Stimulated activated memory B cell treated with anti-CD40 and anti-IgM and Interleukin-4, amounts not matched to agents 10 μg/mL and 1 μg/mL and 100 μg/mL, for 72 hours (primary cell): ENCODE data around the gene FAM131C.
A peak's percentile ranks its signal among the peaks of the same experiment; 100 is the strongest.
"Not testable (repeated sequence)": the region's sequence is repeated elsewhere in the genome, so short reads cannot be mapped to it uniquely, and the experiment has no call there.

Source experiments
- ATAC-seq: fragments of 150-1000 bp; cut with Tn5 transposase; 2 replicates; pipeline ENCODE4 v1.10.0; 2021
- H3K27ac Mint-ChIP-seq: one replicate; pipeline ENCODE4 v1.8.0; 2022; ENCODE audit warnings: mild to moderate bottlenecking, mixed read lengths
- H3K27me3 Mint-ChIP-seq: one replicate; pipeline ENCODE4 v1.8.0; 2022; ENCODE audit warnings: mixed read lengths
- H3K36me3 Mint-ChIP-seq: one replicate; pipeline ENCODE4 v1.8.0; 2022; ENCODE audit warnings: mixed read lengths
- H3K4me1 Mint-ChIP-seq: one replicate; pipeline ENCODE4 v1.8.0; 2022; ENCODE audit warnings: mixed read lengths
- H3K4me3 Mint-ChIP-seq: one replicate; pipeline ENCODE4 v1.8.0; 2022; ENCODE audit warnings: mild to moderate bottlenecking, moderate library complexity, mixed read lengths
- H3K9me3 Mint-ChIP-seq: one replicate; pipeline ENCODE4 v1.8.0; 2022; ENCODE audit warnings: mixed read lengths

Gene FAM131C

GRCh38 chr1:16048573-16049189, 24.8 kb downstream of the FAM131C start:
- Mint-ChIP-seq H3K4me3 (peak overlapping the region; percentile 29), H3K36me3 (no peaks in the 10 kb centered on the region), H3K27me3 (peaks cover 71% of the 10 kb centered on the region), H3K9me3 (no peaks in the 10 kb centered on the region), H3K4me1 (no peaks in the 10 kb centered on the region), H3K27ac (no peak overlapping the region)
- ATAC-seq: no peak

- no peak for ATAC-seq
- H3K4me3 Mint-ChIP-seq: no peak overlapping the region
- H3K27ac Mint-ChIP-seq: no peak overlapping the region
- H3K4me1 Mint-ChIP-seq: no peaks in the 10 kb centered on the region
- H3K9me3 Mint-ChIP-seq: no peaks in the 10 kb centered on the region
- H3K36me3 Mint-ChIP-seq: no peaks in the 10 kb centered on the region
- H3K27me3 Mint-ChIP-seq: peaks cover 77% of the 10 kb centered on the region
Measured at GRCh38 chr1:16047791-16048475, 25.5 kb downstream of the FAM131C start.

- Mint-ChIP-seq H3K36me3 (no peaks in the 10 kb centered on the region), H3K9me3 (no peaks in the 10 kb centered on the region), H3K27me3 (peaks cover 77% of the 10 kb centered on the region), H3K4me1 (no peaks in the 10 kb centered on the region), H3K4me3 (no peak overlapping the region), H3K27ac (no peak overlapping the region)
- no peak for ATAC-seq
Measured at GRCh38 chr1:16046842-16047241, 26.6 kb downstream of the FAM131C start.

GRCh38 chr1:16043950-16044349, 29.5 kb downstream of the FAM131C start:
- Mint-ChIP-seq H3K36me3 (no peaks in the 10 kb centered on the region), H3K4me1 (no peaks in the 10 kb centered on the region), H3K27me3 (peaks cover 67% of the 10 kb centered on the region), H3K27ac (no peak overlapping the region), H3K9me3 (no peaks in the 10 kb centered on the region), H3K4me3 (no peak overlapping the region)
- ATAC-seq: no peak

GRCh38 chr1:16043521-16043920, 29.9 kb downstream of the FAM131C start, which contains the start of gene CLCNKB:
Gene CLCNKB (plus strand): TSS chr1:16043782. CDS start chr1:16044493, 711 bp downstream.
- peaks cover 65% of the 10 kb centered on the region for H3K27me3 Mint-ChIP-seq
- no peaks in the 10 kb centered on the region for H3K4me1 Mint-ChIP-seq
- no peak for ATAC-seq
- no peak within 1 kb of the TSS for H3K27ac Mint-ChIP-seq
- H3K36me3 Mint-ChIP-seq: no peaks in the 10 kb centered on the region
- no peak within 1 kb of the TSS for H3K4me3 Mint-ChIP-seq
- H3K9me3 Mint-ChIP-seq: no peaks in the 10 kb centered on the region

- not testable (repeated sequence) for H3K4me1 Mint-ChIP-seq, H3K36me3 Mint-ChIP-seq, H3K27ac Mint-ChIP-seq, H3K9me3 Mint-ChIP-seq, ATAC-seq, H3K4me3 Mint-ChIP-seq
- peaks cover 61% of the 10 kb centered on the region for H3K27me3 Mint-ChIP-seq
Measured at GRCh38 chr1:16042654-16043053, 30.8 kb downstream of the FAM131C start.

GRCh38 chr1:16042096-16042495, 31.4 kb downstream of the FAM131C start:
- Mint-ChIP-seq H3K4me3 (no peak overlapping the region), H3K4me1 (no peaks in the 10 kb centered on the region), H3K36me3 (no peaks in the 10 kb centered on the region), H3K9me3 (no peaks in the 10 kb centered on the region), H3K27me3 (peaks cover 61% of the 10 kb centered on the region), H3K27ac (no peak overlapping the region)
- ATAC-seq: no peak

GRCh38 chr1:16041200-16041599, 32.3 kb downstream of the FAM131C start:
- no peak overlapping the region for H3K27ac Mint-ChIP-seq
- H3K4me1 Mint-ChIP-seq: no peaks in the 10 kb centered on the region
- peaks cover 57% of the 10 kb centered on the region for H3K27me3 Mint-ChIP-seq
- no peak for ATAC-seq
- no peaks in the 10 kb centered on the region for H3K36me3 Mint-ChIP-seq
- no peak overlapping the region for H3K4me3 Mint-ChIP-seq
- no peaks in the 10 kb centered on the region for H3K9me3 Mint-ChIP-seq

GRCh38 chr1:16039871-16040270, 33.6 kb downstream of the FAM131C start:
- H3K9me3 Mint-ChIP-seq, H3K4me3 Mint-ChIP-seq, H3K4me1 Mint-ChIP-seq, H3K27ac Mint-ChIP-seq, H3K36me3 Mint-ChIP-seq, ATAC-seq: not testable (repeated sequence)
- peaks cover 47% of the 10 kb centered on the region for H3K27me3 Mint-ChIP-seq

GRCh38 chr1:16038620-16038912, 34.9 kb downstream of the FAM131C start:
- no peak for ATAC-seq
- Mint-ChIP-seq H3K9me3 (no peaks in the 10 kb centered on the region), H3K4me3 (no peak overlapping the region), H3K27me3 (peaks cover 48% of the 10 kb centered on the region), H3K27ac (no peak overlapping the region), H3K36me3 (no peaks in the 10 kb centered on the region), H3K4me1 (no peaks in the 10 kb centered on the region)

GRCh38 chr1:16036461-16036860, 37.0 kb downstream of the FAM131C start:
- H3K27me3 Mint-ChIP-seq: peaks cover 46% of the 10 kb centered on the region
- H3K27ac Mint-ChIP-seq, H3K36me3 Mint-ChIP-seq, H3K4me1 Mint-ChIP-seq, H3K9me3 Mint-ChIP-seq, ATAC-seq, H3K4me3 Mint-ChIP-seq: not testable (repeated sequence)

GRCh38 chr1:16033103-16033632, 40.3 kb downstream of the FAM131C start:
- Mint-ChIP-seq H3K27me3 (peaks cover 61% of the 10 kb centered on the region), H3K4me1 (peaks cover 12% of the 10 kb centered on the region)
- H3K27ac Mint-ChIP-seq, H3K9me3 Mint-ChIP-seq, H3K36me3 Mint-ChIP-seq, ATAC-seq, H3K4me3 Mint-ChIP-seq: not testable (repeated sequence)

- peaks cover 65% of the 10 kb centered on the region for H3K27me3 Mint-ChIP-seq
- no peaks in the 10 kb centered on the region for H3K36me3 Mint-ChIP-seq
- no peak overlapping the region for H3K27ac Mint-ChIP-seq
- no peaks in the 10 kb centered on the region for H3K9me3 Mint-ChIP-seq
- no peak overlapping the region for H3K4me3 Mint-ChIP-seq
- H3K4me1 Mint-ChIP-seq: peaks cover 15% of the 10 kb centered on the region
- ATAC-seq: peak; percentile 76
Measured at GRCh38 chr1:16032388-16033102, 40.9 kb downstream of the FAM131C start.

- Mint-ChIP-seq H3K4me1 (peaks cover 25% of the 10 kb centered on the region), H3K27ac (no peak overlapping the region), H3K9me3 (no peaks in the 10 kb centered on the region), H3K4me3 (no peak overlapping the region), H3K27me3 (peaks cover 65% of the 10 kb centered on the region), H3K36me3 (no peaks in the 10 kb centered on the region)
- no peak for ATAC-seq
Measured at GRCh38 chr1:16031551-16031950, 41.9 kb downstream of the FAM131C start.

GRCh38 chr1:16029288-16029687, 44.2 kb downstream of the FAM131C start:
- Mint-ChIP-seq H3K36me3 (no peaks in the 10 kb centered on the region), H3K27ac (no peak overlapping the region), H3K9me3 (no peaks in the 10 kb centered on the region), H3K4me1 (peaks cover 25% of the 10 kb centered on the region), H3K27me3 (peaks cover 61% of the 10 kb centered on the region), H3K4me3 (no peak overlapping the region)
- no peak for ATAC-seq

GRCh38 chr1:16029003-16029268, 44.5 kb downstream of the FAM131C start:
- not testable (repeated sequence) for H3K9me3 Mint-ChIP-seq
- peaks cover 58% of the 10 kb centered on the region for H3K27me3 Mint-ChIP-seq
- H3K4me1 Mint-ChIP-seq: peaks cover 25% of the 10 kb centered on the region

More at GRCh38 chr1:16029003-16029268, 44.5 kb downstream of the FAM131C start:
- ATAC-seq, H3K4me3 Mint-ChIP-seq, H3K27ac Mint-ChIP-seq, H3K36me3 Mint-ChIP-seq: not testable (repeated sequence)
